ENCODE measurements around the gene UNC13A.
A peak's percentile ranks its signal among the peaks of the same experiment; 100 is the strongest.

The UNC13A gene

DNA sequence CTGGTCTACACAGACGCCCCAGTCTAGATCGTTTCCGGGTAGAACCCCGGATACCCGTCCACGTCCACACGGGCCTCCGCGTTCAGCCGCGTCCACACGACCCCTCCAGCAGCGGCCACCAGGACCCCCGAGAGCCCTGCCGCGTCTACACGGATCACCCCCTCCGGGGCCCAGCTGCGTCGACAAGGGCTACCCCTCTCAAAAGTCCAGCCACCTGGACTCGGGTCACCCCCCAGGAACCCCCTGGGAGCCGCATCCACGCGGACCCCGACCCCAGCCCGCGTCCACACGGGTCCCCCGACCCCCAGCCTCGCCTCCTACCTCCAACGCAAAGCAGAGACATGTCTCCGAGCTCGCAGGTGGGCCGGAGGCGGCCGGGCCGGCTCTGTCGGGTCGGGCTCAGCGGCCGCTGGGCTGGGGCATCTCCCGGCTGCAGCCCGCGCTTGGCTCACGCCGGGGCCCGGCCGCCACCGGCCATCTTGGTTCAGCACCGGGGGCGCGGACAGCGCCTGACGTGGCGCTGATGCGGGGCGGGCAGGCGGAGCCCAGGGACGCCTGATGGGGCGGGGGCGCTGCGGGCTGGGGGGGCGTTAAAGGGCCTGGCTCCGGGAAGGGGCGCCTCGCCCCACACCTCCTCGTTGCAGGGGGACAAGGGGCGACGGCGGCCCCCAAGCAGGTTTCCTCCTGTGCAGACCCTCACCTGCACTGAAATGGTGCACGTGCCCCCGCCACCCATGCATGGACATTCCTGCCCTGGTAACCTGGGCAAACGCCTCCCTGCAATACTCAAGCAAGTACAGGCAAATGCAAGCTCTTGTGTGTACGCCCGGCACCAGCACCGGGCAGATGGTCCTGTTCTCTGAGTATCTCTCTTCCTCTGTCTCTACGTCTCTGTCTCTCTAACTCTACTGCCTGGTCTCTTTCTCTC lies at the start of gene UNC13A:
Gene UNC13A (minus strand): TSS at position 498 of the 928 bp plus-strand sequence. CDS start 155 bp downstream, at position 343.
- H3K27ac ChIP-seq = peak within 1 kb of the TSS; percentile 85
- TF ChIP-seq, protein P1, sequence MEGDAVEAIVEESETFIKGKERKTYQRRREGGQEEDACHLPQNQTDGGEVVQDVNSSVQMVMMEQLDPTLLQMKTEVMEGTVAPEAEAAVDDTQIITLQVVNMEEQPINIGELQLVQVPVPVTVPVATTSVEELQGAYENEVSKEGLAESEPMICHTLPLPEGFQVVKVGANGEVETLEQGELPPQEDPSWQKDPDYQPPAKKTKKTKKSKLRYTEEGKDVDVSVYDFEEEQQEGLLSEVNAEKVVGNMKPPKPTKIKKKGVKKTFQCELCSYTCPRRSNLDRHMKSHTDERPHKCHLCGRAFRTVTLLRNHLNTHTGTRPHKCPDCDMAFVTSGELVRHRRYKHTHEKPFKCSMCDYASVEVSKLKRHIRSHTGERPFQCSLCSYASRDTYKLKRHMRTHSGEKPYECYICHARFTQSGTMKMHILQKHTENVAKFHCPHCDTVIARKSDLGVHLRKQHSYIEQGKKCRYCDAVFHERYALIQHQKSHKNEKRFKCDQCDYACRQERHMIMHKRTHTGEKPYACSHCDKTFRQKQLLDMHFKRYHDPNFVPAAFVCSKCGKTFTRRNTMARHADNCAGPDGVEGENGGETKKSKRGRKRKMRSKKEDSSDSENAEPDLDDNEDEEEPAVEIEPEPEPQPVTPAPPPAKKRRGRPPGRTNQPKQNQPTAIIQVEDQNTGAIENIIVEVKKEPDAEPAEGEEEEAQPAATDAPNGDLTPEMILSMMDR (IDR thresholded peaks at IDR 0.05) = no peak
- no peak for TF ChIP-seq ZFX (IDR thresholded peaks at IDR 0.05; ENCODE audit: borderline replicate concordance)

DNA sequence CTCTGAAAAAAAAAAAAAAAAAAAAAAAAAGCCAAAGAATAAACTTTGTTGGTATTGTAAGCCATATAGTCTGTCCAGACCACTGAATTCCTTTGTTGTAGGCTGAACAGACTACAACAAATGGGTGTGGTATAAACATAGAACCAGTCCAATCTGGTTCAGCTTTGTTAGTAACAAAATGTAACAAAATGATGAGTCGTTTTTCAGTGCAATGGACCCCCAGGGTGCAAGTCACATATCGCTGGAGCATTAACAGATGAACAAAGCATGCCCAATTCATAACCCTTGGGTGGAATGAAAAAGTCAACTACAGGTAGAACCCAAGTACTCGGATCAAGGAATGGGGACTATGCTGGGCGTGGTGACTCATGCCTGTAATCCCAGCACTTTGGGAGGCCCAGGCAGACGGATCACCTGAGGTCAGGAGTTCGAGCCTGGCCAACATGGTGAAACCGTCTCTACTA lies 49.6 kb upstream of the UNC13A start:
- TF ChIP-seq, protein P1 (IDR thresholded peaks at IDR 0.05) = no peak
- TF ChIP-seq ZFX (IDR thresholded peaks at IDR 0.05; ENCODE audit: borderline replicate concordance) = no peak
- H3K27ac ChIP-seq = no peak overlapping the region

DNA sequence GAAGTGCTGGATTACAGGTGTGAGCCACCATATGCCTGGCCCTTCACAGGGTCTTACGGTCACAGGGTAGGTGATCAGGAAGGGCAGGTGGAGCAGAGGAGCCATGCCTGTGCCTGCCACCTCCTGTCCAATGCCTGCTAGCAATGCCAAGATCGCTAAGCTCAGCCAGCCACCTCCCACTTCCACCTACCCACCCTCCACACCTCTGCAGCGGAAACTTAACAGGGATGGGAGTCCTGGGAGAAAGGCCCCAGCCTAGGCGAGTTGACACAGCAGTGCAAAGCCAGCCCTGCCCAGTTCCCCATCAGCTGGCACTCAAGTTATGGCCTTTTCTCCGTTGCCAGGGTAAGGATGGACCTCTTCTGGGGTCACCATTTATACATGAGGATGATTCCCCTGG lies 47.3 kb upstream of the UNC13A start:
- no peak for TF ChIP-seq ZFX (IDR thresholded peaks at IDR 0.05; ENCODE audit: borderline replicate concordance)
- TF ChIP-seq, protein P1 (IDR thresholded peaks at IDR 0.05) = no peak
- no peak overlapping the region for H3K27ac ChIP-seq

DNA sequence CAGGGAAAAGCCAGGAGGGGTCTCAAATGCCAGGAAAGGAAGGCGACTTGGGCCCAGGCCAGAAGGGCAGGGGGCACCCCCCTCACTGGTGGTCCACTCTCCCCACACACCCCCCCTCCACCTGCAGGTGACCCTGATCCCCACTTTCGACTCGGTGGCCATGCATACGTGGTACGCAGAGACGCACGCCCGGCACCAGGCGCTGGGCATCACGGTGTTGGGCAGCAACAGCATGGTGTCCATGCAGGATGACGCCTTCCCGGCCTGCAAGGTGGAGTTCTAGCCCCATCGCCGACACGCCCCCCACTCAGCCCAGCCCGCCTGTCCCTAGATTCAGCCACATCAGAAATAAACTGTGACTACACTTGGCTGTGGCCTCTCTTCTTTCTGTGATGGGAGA lies 46.0 kb upstream of the UNC13A start:
- TF ChIP-seq, protein P1 (IDR thresholded peaks at IDR 0.05) = no peak
- no peak for TF ChIP-seq ZFX (IDR thresholded peaks at IDR 0.05; ENCODE audit: borderline replicate concordance)
- H3K27ac ChIP-seq = no peak overlapping the region

DNA sequence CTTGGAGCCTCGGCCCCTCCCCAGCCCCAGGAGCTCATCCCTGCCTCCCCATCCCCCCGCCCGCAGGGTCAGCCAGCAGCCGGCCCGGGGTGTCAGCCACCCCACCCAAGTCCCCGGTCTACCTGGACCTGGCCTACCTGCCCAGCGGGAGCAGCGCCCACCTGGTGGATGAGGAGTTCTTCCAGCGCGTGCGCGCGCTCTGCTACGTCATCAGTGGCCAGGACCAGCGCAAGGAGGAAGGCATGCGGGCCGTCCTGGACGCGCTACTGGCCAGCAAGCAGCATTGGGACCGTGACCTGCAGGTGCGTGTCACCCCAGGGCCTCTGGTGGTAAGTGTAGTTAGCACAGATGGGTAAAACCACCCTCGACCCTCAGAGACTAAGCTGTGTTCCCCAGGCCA lies 45.0 kb upstream of the UNC13A start:
- H3K27ac ChIP-seq = no peak overlapping the region
- no peak for TF ChIP-seq ZFX (IDR thresholded peaks at IDR 0.05; ENCODE audit: borderline replicate concordance)
- TF ChIP-seq, protein P1 (IDR thresholded peaks at IDR 0.05) = no peak

DNA sequence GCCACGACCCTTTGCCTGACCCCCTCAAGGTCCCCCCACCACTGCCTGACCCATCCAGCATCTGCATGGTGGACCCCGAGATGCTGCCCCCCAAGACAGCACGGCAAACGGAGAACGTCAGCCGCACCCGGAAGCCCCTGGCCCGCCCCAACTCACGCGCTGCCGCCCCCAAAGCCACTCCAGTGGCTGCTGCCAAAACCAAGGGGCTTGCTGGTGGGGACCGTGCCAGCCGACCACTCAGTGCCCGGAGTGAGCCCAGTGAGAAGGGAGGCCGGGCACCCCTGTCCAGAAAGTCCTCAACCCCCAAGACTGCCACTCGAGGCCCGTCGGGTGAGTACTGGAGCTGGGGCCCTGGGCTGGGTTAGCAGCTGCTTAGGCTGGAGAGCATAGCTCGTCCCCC lies 39.7 kb upstream of the UNC13A start:
- no peak overlapping the region for H3K27ac ChIP-seq
- TF ChIP-seq, protein P1 (IDR thresholded peaks at IDR 0.05) = no peak
- no peak for TF ChIP-seq ZFX (IDR thresholded peaks at IDR 0.05; ENCODE audit: borderline replicate concordance)

Measured in 22Rv1 (cell line).